Activated CD4-positive, alpha-beta T cell treated with anti-CD3 and anti-CD28 coated beads, Interleukin-2, amount 50 U/mL, for 1 hour (primary cell): ENCODE measurements around the gene MUC13.

ENCODE experiments used
- DNase-seq: peaks from one replicate; pipeline ENCODE4 v3.0.0-alpha.2; 2020

The MUC13 gene

GRCh38 chr3:124861041-124861440, 73.5 kb downstream of the MUC13 start:
- no peak for DNase-seq

- no peak for DNase-seq
Measured at GRCh38 chr3:124860599-124860998, 74.0 kb downstream of the MUC13 start.

- no peak for DNase-seq
Measured at GRCh38 chr3:124859025-124859424, 75.5 kb downstream of the MUC13 start.

GRCh38 chr3:124858275-124858674, 76.3 kb downstream of the MUC13 start:
- no peak for DNase-seq

DNA sequence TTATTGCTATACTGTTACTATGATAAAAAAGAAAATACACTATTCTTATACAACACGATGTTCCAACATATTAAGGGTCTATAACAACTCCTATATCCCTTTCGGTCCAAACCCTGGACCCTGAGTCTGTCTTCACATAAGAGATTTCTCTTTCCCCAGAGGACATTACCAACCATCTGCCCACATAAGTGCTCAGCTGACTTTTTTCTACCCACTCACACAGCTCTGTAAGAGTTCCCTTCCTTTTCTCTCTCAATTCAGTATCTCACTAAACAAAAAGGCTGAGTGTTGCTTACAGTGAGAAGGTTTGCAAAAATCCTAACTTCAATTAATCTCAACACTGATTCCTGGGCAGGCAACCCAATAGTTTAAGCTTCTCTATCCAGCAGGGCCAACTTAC, 77.9 kb downstream of the MUC13 start:
- no peak for DNase-seq
